Adrenal gland (tissue), 12 donors: ENCODE measurements around the gene VDAC1. TPM values are rescaled to one million over a fixed set of nuclear protein-coding genes. Genes with fewer than 3 reads are reported as not detected.
"Not testable (repeated sequence)": the region's sequence is repeated elsewhere in the genome, so short reads cannot be mapped to it uniquely, and the experiment has no call there.

Experiments used
- DNase-seq, 7 donors: peaks; one replicate each; pipeline ENCODE4 v3.0.0-alpha.2; 2019 to 2020
- H3K27ac ChIP-seq, 5 donors: fragments of 200-600 bp; sonication (generic) in 4 of 5; 1 replicate in 3 of 5; 2 replicates in 2 of 5; pipeline versions ENCODE4 v1.5.1 to v1.8.0; 2016 to 2020; ENCODE audit warnings: mild to moderate bottlenecking in 1 of 5
- H3K27me3 ChIP-seq: fragments of 200-600 bp; 2 replicates; pipeline ENCODE4 v1.8.0; 2021
- H3K36me3 ChIP-seq, 2 donors: fragments of 200-600 bp; replicated peaks in 1 of 2; 1 replicate in 1 of 2; 2 replicates in 1 of 2; pipeline versions ENCODE4 v1.5.1 to v1.8.0; 2018 to 2022
- H3K4me1 ChIP-seq, 2 donors: fragments of 200-600 bp; replicated peaks in 1 of 2; 1 replicate in 1 of 2; 2 replicates in 1 of 2; pipeline versions ENCODE4 v1.5.1 to v1.8.0; 2018 to 2021
- H3K4me3 ChIP-seq, 4 donors: fragments of 200-600 bp; sonication (generic) in 3 of 4; one replicate each; pipeline ENCODE4 v1.5.1; 2016 to 2018
- H3K9me3 ChIP-seq, 3 donors: fragments of 200-600 bp; sonication (generic) in 1 of 3; replicated peaks in 1 of 3; 1 replicate in 2 of 3; 2 replicates in 1 of 3; pipeline versions ENCODE4 v1.5.1 to v1.8.0; 2016 to 2021
- POLR2A ChIP-seq, 2 donors: fragments of 450-650 bp; IDR thresholded peaks; one replicate each; pipeline ENCODE4 v1.6.1; 2017; ENCODE audit warnings: antibody characterized with exemption in 2 of 2, mild to moderate bottlenecking in 2 of 2, moderate library complexity in 1 of 2
- WGBS, 4 donors: extraction: QIAGEN DNeasy Blood & Tissue Kit in 2 of 4; methylation state at CpG; one replicate each; pipeline versions ENCODE4 v1.1.5 to v1.1.7; 2013 to 2017; 5-methylcytosine and 5-hydroxymethylcytosine counted together
- intact Hi-C, 2 donors: fragments of 100-400 bp; cut with DNase I; formaldehyde crosslinking; loops; one replicate each; pipeline versions ENCODE4 v1.14.1 to v1.15.0; 2022 to 2023
- polyA plus RNA-seq, 3 donors: library from polyadenylated mRNA; stranded (reverse); fragments of 200-250 nt in 2 of 3; fragments of 350-450 nt in 1 of 3; fragmentation: Illumina TruSeq in 1 of 3; extraction: RNeasy Lipid Tissue Mini Kit (QIAGEN cat#74804) in 1 of 3; gene quantifications; one replicate each; pipeline ENCODE4 v1.2.3, GENCODE V29; 2013 to 2014
- total RNA-seq, 9 donors: library from RNA; depleted of rRNA in 4 of 9; stranded (reverse); fragments of >200 nt in 4 of 9; fragments of 120-200 nt in 1 of 9; fragmentation: NEBNext Ultra II Directional in 1 of 9; extraction: Animal tissue kit (Norgen Biotek cat#: 25700) in 1 of 9; gene quantifications; one replicate each; pipeline versions ENCODE4 v1.1.0 to v1.2.4, GENCODE V29; 2013 to 2023
- TF ChIP-seq, protein P1 (sequence below), 6 experiments: fragments of 450-650 bp in 4 of 6; fragments of 200-600 bp in 2 of 6; sonication (generic) in 1 of 6; IDR thresholded peaks; 1 replicate in 5 of 6; 2 replicates in 1 of 6; pipeline versions ENCODE4 v1.5.1 to v1.8.0; 2016 to 2021; ENCODE audit warnings: antibody characterized with exemption in 6 of 6, mild to moderate bottlenecking in 2 of 6, moderate library complexity in 1 of 6
- donor health status: healthy with polysubstance abuse.
- donor health status: Bipolar disorder and iron deficiency.
- donor health status: DM: yes; HTN: yes; CAD: no.
- donor health status: DM: no; HTN: no; CAD: no.
- donor health status: DM: no; HTN: no; CAD: no.
- donor health status: DM: yes; HTN: yes; CAD: no.

The VDAC1 gene
- total and polyA plus RNA-seq, 12 donors, result 66.0 to 476 (median 136) TPM

DNA sequence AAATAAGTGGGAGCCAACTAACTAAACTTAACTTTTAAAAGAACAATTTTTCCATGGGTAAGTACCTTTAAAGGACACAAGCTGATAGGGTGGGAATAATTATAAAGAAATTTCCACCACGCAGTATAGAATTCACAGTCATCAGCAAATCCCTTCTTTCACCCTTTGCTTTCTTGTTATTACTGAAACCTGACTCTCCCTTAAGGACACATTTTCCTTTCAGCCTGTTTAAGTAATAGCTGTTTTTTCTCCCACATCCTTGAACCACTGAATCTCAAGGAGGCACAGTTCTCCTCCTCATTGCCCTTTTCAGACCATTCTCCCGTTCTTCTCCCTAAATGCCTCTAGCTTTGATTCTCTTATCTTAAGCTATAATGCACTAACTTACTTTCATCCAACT lies 42.6 kb downstream of the VDAC1 start:
- H3K27ac ChIP-seq, result no peak overlapping the region
- intact Hi-C loops, result no loop called here
- peaks cover 0 to 16% of the 10 kb centered on the region in 2 donors for H3K36me3 ChIP-seq
- H3K4me1 ChIP-seq, result peaks cover 3 to 17% of the 10 kb centered on the region in 2 donors
- TF ChIP-seq POLR2A (IDR thresholded peaks at IDR 0.05), result no peak
- TF ChIP-seq, protein P1, sequence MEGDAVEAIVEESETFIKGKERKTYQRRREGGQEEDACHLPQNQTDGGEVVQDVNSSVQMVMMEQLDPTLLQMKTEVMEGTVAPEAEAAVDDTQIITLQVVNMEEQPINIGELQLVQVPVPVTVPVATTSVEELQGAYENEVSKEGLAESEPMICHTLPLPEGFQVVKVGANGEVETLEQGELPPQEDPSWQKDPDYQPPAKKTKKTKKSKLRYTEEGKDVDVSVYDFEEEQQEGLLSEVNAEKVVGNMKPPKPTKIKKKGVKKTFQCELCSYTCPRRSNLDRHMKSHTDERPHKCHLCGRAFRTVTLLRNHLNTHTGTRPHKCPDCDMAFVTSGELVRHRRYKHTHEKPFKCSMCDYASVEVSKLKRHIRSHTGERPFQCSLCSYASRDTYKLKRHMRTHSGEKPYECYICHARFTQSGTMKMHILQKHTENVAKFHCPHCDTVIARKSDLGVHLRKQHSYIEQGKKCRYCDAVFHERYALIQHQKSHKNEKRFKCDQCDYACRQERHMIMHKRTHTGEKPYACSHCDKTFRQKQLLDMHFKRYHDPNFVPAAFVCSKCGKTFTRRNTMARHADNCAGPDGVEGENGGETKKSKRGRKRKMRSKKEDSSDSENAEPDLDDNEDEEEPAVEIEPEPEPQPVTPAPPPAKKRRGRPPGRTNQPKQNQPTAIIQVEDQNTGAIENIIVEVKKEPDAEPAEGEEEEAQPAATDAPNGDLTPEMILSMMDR (IDR thresholded peaks at IDR 0.05), result no peak
- no peak overlapping the region for H3K4me3 ChIP-seq
- no peak for DNase-seq
- H3K27me3 ChIP-seq, result no peaks in the 10 kb centered on the region
- no peaks in the 10 kb centered on the region for H3K9me3 ChIP-seq
- 51 to 70% (median 65%) methylated on average over 2 of the region's 2 CpGs for WGBS, 4 donors

DNA sequence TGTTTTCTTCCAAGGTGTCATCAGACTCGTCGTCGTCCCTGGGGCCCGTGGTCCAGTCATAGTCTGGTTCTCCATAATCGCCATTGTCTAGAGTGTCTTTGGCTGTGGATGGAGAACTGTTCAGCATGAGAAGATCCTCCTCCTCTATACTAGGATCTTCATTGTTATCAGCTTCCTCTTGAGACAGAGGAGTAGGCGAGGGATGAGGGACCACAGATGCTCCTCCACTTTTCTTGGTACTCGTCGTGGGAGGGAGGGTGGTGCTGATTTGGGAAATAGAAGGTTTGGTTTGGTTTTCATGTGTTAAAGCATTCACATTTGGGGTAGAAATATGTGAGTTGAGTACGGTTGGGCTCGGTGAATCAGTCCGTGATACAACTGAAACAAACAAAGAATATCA lies 45.1 kb downstream of the VDAC1 start:
- TF ChIP-seq, protein P1 (IDR thresholded peaks at IDR 0.05), result no peak
- TF ChIP-seq POLR2A (IDR thresholded peaks at IDR 0.05), result no peak
- WGBS, 4 donors, result 94 to 95% (median 95%) methylated on average over 11 of the region's 11 CpGs
- intact Hi-C loops, result no loop called here

DNA sequence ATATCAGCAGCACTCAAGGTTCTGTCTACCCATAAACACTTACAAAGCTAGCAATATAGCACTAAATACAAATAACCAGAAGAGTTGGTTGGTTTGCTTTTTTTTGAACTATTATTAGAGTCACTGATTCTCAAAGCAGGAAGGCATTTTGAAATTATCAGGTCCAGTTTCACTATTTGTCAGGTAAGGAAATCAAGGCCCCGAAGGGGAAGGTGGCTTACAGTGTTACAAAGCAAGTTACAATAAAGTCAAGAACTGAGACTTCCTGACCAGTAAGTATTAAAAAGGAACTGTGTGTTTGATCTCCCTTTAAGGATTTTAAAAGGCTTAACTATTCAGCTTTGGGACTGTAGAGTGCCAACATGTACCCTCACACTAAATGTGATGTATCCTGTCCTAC lies 47.2 kb downstream of the VDAC1 start:
- 74 to 86% (median 82%) methylated on average over 1 of the region's 1 CpG for whole genome bisulfite sequencing, 4 donors

More for the DNA sequence above, 45.1 kb downstream of the VDAC1 start:
- H3K27me3 ChIP-seq, result no peaks in the 10 kb centered on the region
- H3K27ac ChIP-seq, result no peak overlapping the region
- no peaks in the 10 kb centered on the region for H3K9me3 ChIP-seq
- peaks cover 0 to 29% of the 10 kb centered on the region in 2 donors for H3K36me3 ChIP-seq
- peaks cover 3 to 10% of the 10 kb centered on the region in 2 donors for H3K4me1 ChIP-seq
- DNase-seq, result no peak
- no peak overlapping the region for H3K4me3 ChIP-seq

DNA sequence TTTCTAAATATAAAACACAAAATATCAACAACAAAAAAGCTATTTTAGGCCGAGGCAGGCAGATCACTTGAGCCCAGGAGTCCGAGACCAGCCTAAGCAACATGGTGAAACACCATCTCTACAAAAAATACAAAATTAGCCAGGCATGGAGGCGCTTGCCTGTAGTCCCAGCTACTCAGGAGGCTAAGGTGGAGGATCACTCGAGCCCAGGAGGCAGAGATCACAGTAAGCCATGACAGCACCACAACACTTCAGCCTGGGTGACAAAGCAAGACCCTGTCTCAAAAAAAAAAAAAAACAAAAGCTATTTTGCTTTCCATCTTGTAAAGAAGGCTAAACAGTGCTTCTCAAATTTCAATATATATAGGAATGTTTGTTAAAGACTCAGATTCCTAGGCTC lies 47.7 kb downstream of the VDAC1 start:
- no peak for DNase-seq
- WGBS, 4 donors, result 90 to 96% (median 96%) methylated on average over 4 of the region's 4 CpGs
- Histone ChIP-seq H3K27me3 (no peaks in the 10 kb centered on the region), H3K4me1 (peaks cover 2 to 12% of the 10 kb centered on the region in 2 donors), H3K27ac (no peak overlapping the region), H3K4me3 (no peak overlapping the region), H3K36me3 (peaks cover 0 to 29% of the 10 kb centered on the region in 2 donors), H3K9me3 (no peaks in the 10 kb centered on the region)
- no peak for TF ChIP-seq POLR2A (IDR thresholded peaks at IDR 0.05)
- TF ChIP-seq, protein P1 (IDR thresholded peaks at IDR 0.05), result no peak
- intact Hi-C loops, result no loop called here

More for the DNA sequence above, 47.2 kb downstream of the VDAC1 start:
- Histone ChIP-seq H3K9me3 (no peaks in the 10 kb centered on the region), H3K4me1 (peaks cover 3 to 10% of the 10 kb centered on the region in 2 donors), H3K27ac (no peak overlapping the region), H3K4me3 (no peak overlapping the region), H3K36me3 (peaks cover 0 to 29% of the 10 kb centered on the region in 2 donors), H3K27me3 (no peaks in the 10 kb centered on the region)
- intact Hi-C loops, result no loop called here
- TF ChIP-seq POLR2A (IDR thresholded peaks at IDR 0.05), result no peak
- TF ChIP-seq, protein P1 (IDR thresholded peaks at IDR 0.05), result no peak
- DNase-seq, result no peak

DNA sequence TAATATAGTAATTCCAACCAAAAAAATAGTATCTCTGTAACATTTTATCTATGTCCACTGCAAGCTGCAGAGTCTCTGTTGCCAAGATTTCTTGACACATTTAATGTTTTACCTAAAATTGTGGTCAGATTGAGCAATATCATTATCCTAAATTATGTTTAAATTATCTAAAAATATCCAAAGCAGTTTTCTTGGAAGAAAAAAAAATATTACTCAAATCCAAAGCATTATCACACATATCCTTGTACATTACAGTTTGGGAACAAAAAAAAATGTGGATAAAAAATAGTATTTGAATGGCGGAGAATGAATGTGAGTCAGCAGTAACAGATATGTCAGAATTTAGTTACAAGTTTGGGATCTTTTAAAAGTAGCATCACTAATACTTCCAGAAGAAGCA lies 48.6 kb downstream of the VDAC1 start:
- DNase-seq, H3K9me3 ChIP-seq, intact Hi-C loops, H3K4me3 ChIP-seq, H3K27ac ChIP-seq, H3K27me3 ChIP-seq: not testable (repeated sequence)
- 91 to 97% (median 93%) methylated on average over 1 of the region's 1 CpG for WGBS, 4 donors
- Histone ChIP-seq H3K36me3 (peaks cover 0 to 29% of the 10 kb centered on the region in 2 donors), H3K4me1 (peaks cover 0 to 15% of the 10 kb centered on the region in 2 donors)
